Measurements from ENCODE around the gene CCNB3.

DNA sequence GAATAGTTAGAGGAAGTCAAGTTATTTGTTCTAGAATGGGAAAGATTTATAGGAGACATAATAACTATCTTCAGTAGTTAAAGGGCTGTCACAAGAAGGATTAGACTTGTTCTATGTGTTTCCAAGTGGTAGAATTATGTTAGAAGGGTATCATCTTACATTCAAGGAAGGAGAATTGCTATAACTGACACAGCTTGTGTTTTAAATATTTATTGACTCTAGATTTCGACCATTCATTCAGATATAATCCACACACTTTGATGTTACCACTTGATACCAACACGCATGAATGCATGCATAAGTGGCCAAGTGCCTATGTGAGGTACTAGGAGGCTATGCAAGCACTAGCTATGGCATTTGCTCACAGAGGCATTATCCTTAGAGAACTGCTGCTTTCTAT, 122.7 kb downstream of the CCNB3 start:
- TF ChIP-seq EZH2phosphoT487 (IDR thresholded peaks at IDR 0.05; ENCODE audit: insufficient read depth, low read depth) (no peak), EZH2 (IDR thresholded peaks at IDR 0.05; ENCODE audit: insufficient read depth, poor library complexity, severe bottlenecking) (no peak)

Data from GM23248 (cell line).